Hepatocyte (in vitro differentiated cells): ENCODE results near the gene DMBT1.

Experiments
- EZH2phosphoT487 ChIP-seq: fragments of 200-600 bp; sonication (generic); IDR thresholded peaks from one replicate; pipeline ENCODE4 v1.6.1; 2018; ENCODE audit warnings: antibody characterized with exemption, mild to moderate bottlenecking, low read depth, moderate library complexity; ENCODE audit not compliant: unreplicated experiment, severe bottlenecking
- TF ChIP-seq, protein P1 (sequence below): fragments of 200-600 bp; sonication (generic); IDR thresholded peaks from 2 replicates; pipeline ENCODE4 v1.5.1; 2016; ENCODE audit warnings: antibody characterized with exemption, mild to moderate bottlenecking; ENCODE audit not compliant: poor library complexity

GRCh38 chr10:122548407-122549085 is 12.0 kb upstream of the DMBT1 start:
- TF ChIP-seq EZH2phosphoT487: no peak
- TF ChIP-seq, protein P1, sequence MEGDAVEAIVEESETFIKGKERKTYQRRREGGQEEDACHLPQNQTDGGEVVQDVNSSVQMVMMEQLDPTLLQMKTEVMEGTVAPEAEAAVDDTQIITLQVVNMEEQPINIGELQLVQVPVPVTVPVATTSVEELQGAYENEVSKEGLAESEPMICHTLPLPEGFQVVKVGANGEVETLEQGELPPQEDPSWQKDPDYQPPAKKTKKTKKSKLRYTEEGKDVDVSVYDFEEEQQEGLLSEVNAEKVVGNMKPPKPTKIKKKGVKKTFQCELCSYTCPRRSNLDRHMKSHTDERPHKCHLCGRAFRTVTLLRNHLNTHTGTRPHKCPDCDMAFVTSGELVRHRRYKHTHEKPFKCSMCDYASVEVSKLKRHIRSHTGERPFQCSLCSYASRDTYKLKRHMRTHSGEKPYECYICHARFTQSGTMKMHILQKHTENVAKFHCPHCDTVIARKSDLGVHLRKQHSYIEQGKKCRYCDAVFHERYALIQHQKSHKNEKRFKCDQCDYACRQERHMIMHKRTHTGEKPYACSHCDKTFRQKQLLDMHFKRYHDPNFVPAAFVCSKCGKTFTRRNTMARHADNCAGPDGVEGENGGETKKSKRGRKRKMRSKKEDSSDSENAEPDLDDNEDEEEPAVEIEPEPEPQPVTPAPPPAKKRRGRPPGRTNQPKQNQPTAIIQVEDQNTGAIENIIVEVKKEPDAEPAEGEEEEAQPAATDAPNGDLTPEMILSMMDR: no peak
